ENCODE measurements around the gene PSIP1.

The PSIP1 gene

GRCh38 chr9:15485836-15486666 is 24.7 kb downstream of the PSIP1 start:
- DNase-seq (ENCODE audit: extremely low read depth, low read depth) = no peak
- peak; percentile 52 for TF ChIP-seq CTCF (IDR thresholded peaks at IDR 0.05; ENCODE audit: low read depth, low read length)

DNA sequence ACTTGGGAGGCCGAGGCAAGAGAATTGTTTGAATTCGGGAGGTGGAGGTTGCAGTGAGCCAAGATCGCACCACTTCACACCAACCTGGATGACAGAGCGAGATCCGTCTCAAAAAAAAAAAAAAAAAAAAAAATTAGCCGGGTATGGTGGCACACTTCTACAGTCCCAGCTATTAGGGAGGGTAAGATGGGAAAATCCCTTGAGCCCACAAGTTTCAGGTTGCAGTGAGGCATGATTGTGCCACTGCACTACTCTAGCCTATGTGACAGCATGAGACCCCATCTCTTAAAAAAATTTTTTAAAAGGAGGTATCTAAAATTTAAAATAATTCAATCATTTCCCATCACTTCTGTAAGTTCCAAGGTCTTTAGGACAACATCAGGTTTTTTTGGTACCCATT is 26.0 kb downstream of the PSIP1 start:
- no peak for DNase-seq (ENCODE audit: extremely low read depth, low read depth)
- TF ChIP-seq CTCF (IDR thresholded peaks at IDR 0.05; ENCODE audit: low read depth, low read length) = no peak

GRCh38 chr9:15482146-15482545 is 28.6 kb downstream of the PSIP1 start:
- no peak for TF ChIP-seq CTCF (IDR thresholded peaks at IDR 0.05; ENCODE audit: low read depth, low read length)
- no peak for DNase-seq (ENCODE audit: extremely low read depth, low read depth)

- no peak for DNase-seq (ENCODE audit: extremely low read depth, low read depth)
- no peak for TF ChIP-seq CTCF (IDR thresholded peaks at IDR 0.05; ENCODE audit: low read depth, low read length)
Measured at GRCh38 chr9:15480028-15480427, 30.7 kb downstream of the PSIP1 start.

DNA sequence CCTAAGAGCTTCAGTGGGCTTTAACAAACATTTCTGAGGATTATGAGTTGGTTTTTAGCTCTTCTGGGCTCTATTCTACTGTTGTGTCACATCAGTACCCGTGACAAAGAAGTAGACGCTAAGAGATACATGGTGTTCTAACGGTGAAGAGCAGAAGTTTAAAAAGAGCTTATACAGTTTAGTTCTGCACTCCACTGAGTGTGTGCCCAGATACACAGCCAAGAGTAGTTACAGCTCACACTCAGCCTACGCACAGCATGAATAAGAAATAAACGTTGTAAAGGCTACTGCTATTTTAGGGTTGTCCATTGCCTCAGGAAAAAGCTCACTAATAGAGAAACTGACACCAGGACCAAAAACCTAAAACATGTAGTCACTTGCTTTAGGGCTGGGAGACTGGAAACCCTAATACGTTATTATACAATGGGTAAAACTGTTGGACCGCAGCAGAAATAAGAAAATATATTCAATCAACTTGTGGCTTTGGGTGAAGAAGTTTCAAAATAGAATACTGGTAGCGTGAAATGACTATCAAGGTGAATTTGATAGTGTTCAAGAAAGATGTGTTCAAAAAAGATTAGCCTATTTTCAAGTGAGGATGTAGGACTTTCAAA is 34.7 kb downstream of the PSIP1 start:
- no peak for TF ChIP-seq CTCF (IDR thresholded peaks at IDR 0.05; ENCODE audit: low read depth, low read length)
- DNase-seq (ENCODE audit: extremely low read depth, low read depth) = no peak

DNA sequence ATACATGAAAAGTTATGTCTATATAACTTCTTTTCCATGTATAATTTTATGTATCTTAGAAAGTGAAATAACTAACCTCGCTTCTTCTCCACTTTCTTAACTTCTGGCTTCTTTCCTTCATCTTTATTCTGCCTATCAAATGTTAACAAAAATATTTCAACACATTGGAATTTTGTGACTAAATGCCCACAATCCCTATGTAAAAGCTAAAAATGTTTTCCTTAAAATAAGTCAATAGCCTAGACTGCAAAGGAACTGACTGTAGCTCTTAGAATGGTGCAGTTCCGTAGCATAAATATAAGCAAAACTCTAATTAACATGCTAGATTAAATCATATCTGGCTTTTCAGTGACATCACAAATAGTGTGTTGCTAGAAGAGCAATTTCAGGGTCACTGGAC is 40.9 kb downstream of the PSIP1 start:
- no peak for DNase-seq (ENCODE audit: extremely low read depth, low read depth)
- TF ChIP-seq CTCF (IDR thresholded peaks at IDR 0.05; ENCODE audit: low read depth, low read length) = no peak

DNA sequence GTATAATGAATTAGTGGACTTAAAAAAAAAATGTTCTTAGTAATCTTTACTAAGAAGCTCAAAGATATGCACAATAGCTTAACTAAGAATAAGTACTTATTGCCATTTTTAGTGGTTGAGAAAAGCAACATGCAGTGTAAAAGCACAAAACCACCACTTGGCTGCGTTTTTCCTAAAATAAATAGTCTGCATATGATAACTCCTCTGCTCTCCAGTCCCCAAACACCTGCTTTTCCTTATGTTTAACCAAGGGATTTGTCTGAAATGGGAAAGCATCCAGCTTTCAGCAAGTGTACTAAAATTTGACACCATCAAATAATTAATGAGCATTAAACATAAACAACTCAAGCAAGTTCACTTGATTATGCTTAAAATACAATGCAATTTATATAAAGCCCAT is 41.4 kb downstream of the PSIP1 start:
- no peak for TF ChIP-seq CTCF (IDR thresholded peaks at IDR 0.05; ENCODE audit: low read depth, low read length)
- no peak for DNase-seq (ENCODE audit: extremely low read depth, low read depth)

Data from AG09319 (cell line).